Endothelial cell of umbilical vein (primary cell): ENCODE data around the gene CGB8. TPM values are rescaled to one million over a fixed set of nuclear protein-coding genes. Genes with fewer than 3 reads are reported as not detected.

Experiments
- BruUV-seq: library from RNA; stranded (reverse); fragments of 400-500 nt; replicated peaks from 2 replicates; lab custom pipeline; 2021; lab: Mats Ljungman, UMichigan
- CTCF ChIA-PET: fragments of 300-600, 350-600 bp; sonication (Branson Sonifier 250); formaldehyde crosslinking; loops from one replicate; lab custom pipeline; 2021; ENCODE audit warnings: antibody characterized with exemption, inconsistent platforms; lab: Charles Lee
- POLR2A ChIA-PET: fragments of 300-600, 350-600 bp; sonication (Branson Sonifier 250); formaldehyde crosslinking; loops from one replicate; lab custom pipeline; 2021; ENCODE audit warnings: antibody characterized with exemption, inconsistent platforms; lab: Charles Lee
- DNase-seq: peaks from one replicate; pipeline ENCODE4 v3.0.0-alpha.2; 2011; ENCODE audit warnings: low read depth, low spot score
- FAIRE-seq: peaks from 2 replicates; lab custom pipeline; 2011; peaks lifted over from hg19 to GRCh38; lab: Jason Lieb, UNC
- H2AFZ ChIP-seq: 2 replicates; pipeline ENCODE4 v1.6.0; 2012; ENCODE audit warnings: low read depth, low read length, control low read depth, inconsistent platforms
- H3K27ac ChIP-seq: 2 replicates; pipeline ENCODE4 v1.5.1; 2011; ENCODE audit warnings: low read depth, mild to moderate bottlenecking, control low read depth, low read length, moderate library complexity; ENCODE audit not compliant: insufficient read depth
- H3K27me3 ChIP-seq, 2 experiments: 2 replicates each; pipeline versions ENCODE4 v1.6.0 to v1.6.1; 2011; ENCODE audit warnings: low read length in 2 of 2, mixed read lengths in 1 of 2; ENCODE audit not compliant: control insufficient read depth in 2 of 2, insufficient read depth in 2 of 2
- H3K36me3 ChIP-seq, 2 experiments: 2 replicates in 1 of 2; 3 replicates in 1 of 2; pipeline ENCODE4 v1.5.1; 2011; ENCODE audit warnings: low read length in 2 of 2, mild to moderate bottlenecking in 1 of 2, moderate library complexity in 1 of 2; ENCODE audit not compliant: control insufficient read depth in 2 of 2, insufficient read depth in 2 of 2; ENCODE audit errors: extremely low read depth in 1 of 2
- H3K4me1 ChIP-seq: 3 replicates; pipeline ENCODE4 v1.5.1; 2011; ENCODE audit warnings: mild to moderate bottlenecking, low read length; ENCODE audit not compliant: control insufficient read depth, insufficient read depth; ENCODE audit errors: extremely low read depth
- H3K4me2 ChIP-seq: 2 replicates; pipeline ENCODE4 v1.6.1; 2011; ENCODE audit warnings: low read length, control low read depth, mixed read lengths; ENCODE audit not compliant: insufficient read depth
- H3K4me3 ChIP-seq, 3 experiments: fragments of 200-600 bp in 1 of 3; sonication (generic), shearing (Covaris generic) in 1 of 3; replicated peaks in 1 of 3; 2 replicates each; pipeline ENCODE4 v1.5.1; 2011 to 2016; ENCODE audit warnings: control low read depth in 3 of 3, low read length in 3 of 3, mild to moderate bottlenecking in 2 of 3, inconsistent platforms in 1 of 3, low read depth in 1 of 3, moderate library complexity in 1 of 3; ENCODE audit not compliant: insufficient read depth in 1 of 3
- H3K79me2 ChIP-seq: 2 replicates; pipeline ENCODE4 v1.6.0; 2012; ENCODE audit warnings: low read length, inconsistent platforms; ENCODE audit not compliant: control insufficient read depth, insufficient read depth
- H3K9ac ChIP-seq: replicated peaks from 2 replicates; pipeline ENCODE3; 2011; ENCODE audit warnings: low read length, control low read depth; ENCODE audit not compliant: insufficient read depth; ENCODE audit errors: extremely low read depth
- H3K9me1 ChIP-seq: replicated peaks from 3 replicates; pipeline ENCODE4 v1.6.0; 2011; ENCODE audit warnings: mild to moderate bottlenecking, low read length; ENCODE audit not compliant: control insufficient read depth, insufficient read depth; ENCODE audit errors: extremely low read depth
- H3K9me3 ChIP-seq: replicated peaks from 2 replicates; pipeline ENCODE4 v1.5.1; 2012; ENCODE audit warnings: low read length, inconsistent platforms; ENCODE audit not compliant: control insufficient read depth, insufficient read depth
- H4K20me1 ChIP-seq: replicated peaks from 2 replicates; pipeline ENCODE3; 2011; ENCODE audit warnings: mild to moderate bottlenecking, low read length; ENCODE audit not compliant: control insufficient read depth, insufficient read depth; ENCODE audit errors: extremely low read depth
- EZH2 ChIP-seq: IDR thresholded peaks from 2 replicates; pipeline ENCODE4 v1.6.1; 2012; ENCODE audit warnings: borderline replicate concordance, low read depth, mild to moderate bottlenecking, moderate library complexity, low read length, inconsistent platforms; ENCODE audit not compliant: severe bottlenecking
- FOS ChIP-seq: IDR thresholded peaks from 2 replicates; pipeline ENCODE4 v1.6.1; 2011; ENCODE audit warnings: mild to moderate bottlenecking, low read length, moderate library complexity, borderline replicate concordance; ENCODE audit not compliant: insufficient read depth
- GATA2 ChIP-seq: IDR thresholded peaks from 2 replicates; pipeline ENCODE4 v1.7.0; 2011; ENCODE audit warnings: low read depth, mild to moderate bottlenecking, moderate library complexity, mixed read lengths, low read length; ENCODE audit not compliant: insufficient read length, insufficient read depth
- JUN ChIP-seq: IDR thresholded peaks from 2 replicates; pipeline ENCODE4 v1.6.1; 2011; ENCODE audit warnings: borderline replicate concordance, low read depth; ENCODE audit not compliant: insufficient read length, insufficient read depth
- MYC ChIP-seq: IDR thresholded peaks from one replicate; pipeline ENCODE4 v1.6.1; 2011; ENCODE audit warnings: mild to moderate bottlenecking, low read depth, low read length
- POLR2A ChIP-seq: IDR thresholded peaks from 2 replicates; pipeline ENCODE4 v1.6.1; 2012; ENCODE audit warnings: low read depth, mild to moderate bottlenecking, control low read depth, low read length
- POLR2AphosphoS5 ChIP-seq: IDR thresholded peaks from 2 replicates; pipeline ENCODE4 v1.6.1; 2012; ENCODE audit warnings: low read depth, mild to moderate bottlenecking, control low read depth, low read length, moderate library complexity; ENCODE audit not compliant: insufficient read depth
- dilution Hi-C: fragments of 300-500 bp; cut with MboI; formaldehyde crosslinking; loops from one replicate; pipeline ENCODE4 v1.15.0; 2019; ENCODE audit warnings: low sequenced_read_pairs; ENCODE audit not compliant: extremely low pct_ligation_motif_present
- intact Hi-C: fragments of 100-400 bp; cut with micrococcal nuclease; formaldehyde crosslinking; loops from one replicate; pipeline ENCODE4 v1.10.0; 2022
- polyA plus RNA-seq, 4 experiments: library from polyadenylated mRNA; depleted of rRNA in 3 of 4; stranded (reverse) in 3 of 4; unstranded in 1 of 4; fragments of >200 nt; gene quantifications; 2 replicates each; pipeline versions ENCODE4 v1.2.1 to v1.2.3, GENCODE V29; 2011 to 2012; ENCODE audit warnings: missing spikeins in 1 of 4
- total RNA-seq: library from RNA; stranded (reverse); gene quantifications from 2 replicates; pipeline ENCODE4 v1.2.3, GENCODE V29; 2021
- TF ChIP-seq, protein P1 (sequence below), 2 donors: IDR thresholded peaks; 1 replicate in 1 of 2; 2 replicates in 1 of 2; pipeline ENCODE4 v1.5.1; 2011; ENCODE audit warnings: low read length in 2 of 2, mild to moderate bottlenecking in 2 of 2, moderate library complexity in 2 of 2, control low read depth in 1 of 2, inconsistent platforms in 1 of 2, low read depth in 1 of 2; ENCODE audit not compliant: insufficient read depth in 1 of 2; ENCODE audit errors: extremely low read depth in 1 of 2
- TF ChIP-seq, protein P2 (sequence below): IDR thresholded peaks from 2 replicates; pipeline ENCODE4 v1.6.1; 2011; ENCODE audit not compliant: insufficient read depth, insufficient read length

CGB8 gene
- total and polyA plus RNA-seq, 2 donors (not counting 3 experiments of a cell fraction or from before 2014, with no cell fraction given), result not detected

GRCh38 chr19:49085020-49085867, 36.3 kb upstream of the CGB8 start, which contains the start of gene SNRNP70:
SNRNP70 (plus strand) TSS chr19:49085451; CDS start chr19:49086415, 964 bp downstream.
- Histone ChIP-seq H3K36me3 (peaks cover 0 to 19% of the 10 kb centered on the region in 2 experiments), H2AFZ (peak within 1 kb of the TSS; percentile 80), H3K9ac (peak within 1 kb of the TSS; percentile 97), H3K4me2 (peak within 1 kb of the TSS; percentile 85), H3K27me3 (peaks cover 2 to 3% of the 10 kb centered on the region in 2 experiments), H4K20me1 (peaks cover 2% of the 10 kb centered on the region), H3K9me1 (no peaks in the 10 kb centered on the region), H3K79me2 (peaks cover 41% of the 10 kb centered on the region), H3K27ac (peak within 1 kb of the TSS; percentile 73), H3K4me1 (peaks cover 14% of the 10 kb centered on the region), H3K4me3 (peak within 1 kb of the TSS; percentile 75 to 93 (median 89)), H3K9me3 (no peaks in the 10 kb centered on the region)
- DNase-seq (peak; percentile 99), FAIRE-seq (peak; percentile 100)
- TSS peak; percentile 31 for BruUV-seq
- intact Hi-C loops, result loop anchor here (1.0 to 5.0 kb wide), 2 partner anchors 42 to 92 kb away; partner anchors contain the start of genes GYS1 and RUVBL2
- TF ChIP-seq JUN (no peak), GATA2 (no peak), POLR2AphosphoS5 (peak; percentile 97), FOS (no peak), EZH2 (no peak), MYC (peak; percentile 22), POLR2A (peak; percentile 95)
- TF ChIP-seq, protein P1, sequence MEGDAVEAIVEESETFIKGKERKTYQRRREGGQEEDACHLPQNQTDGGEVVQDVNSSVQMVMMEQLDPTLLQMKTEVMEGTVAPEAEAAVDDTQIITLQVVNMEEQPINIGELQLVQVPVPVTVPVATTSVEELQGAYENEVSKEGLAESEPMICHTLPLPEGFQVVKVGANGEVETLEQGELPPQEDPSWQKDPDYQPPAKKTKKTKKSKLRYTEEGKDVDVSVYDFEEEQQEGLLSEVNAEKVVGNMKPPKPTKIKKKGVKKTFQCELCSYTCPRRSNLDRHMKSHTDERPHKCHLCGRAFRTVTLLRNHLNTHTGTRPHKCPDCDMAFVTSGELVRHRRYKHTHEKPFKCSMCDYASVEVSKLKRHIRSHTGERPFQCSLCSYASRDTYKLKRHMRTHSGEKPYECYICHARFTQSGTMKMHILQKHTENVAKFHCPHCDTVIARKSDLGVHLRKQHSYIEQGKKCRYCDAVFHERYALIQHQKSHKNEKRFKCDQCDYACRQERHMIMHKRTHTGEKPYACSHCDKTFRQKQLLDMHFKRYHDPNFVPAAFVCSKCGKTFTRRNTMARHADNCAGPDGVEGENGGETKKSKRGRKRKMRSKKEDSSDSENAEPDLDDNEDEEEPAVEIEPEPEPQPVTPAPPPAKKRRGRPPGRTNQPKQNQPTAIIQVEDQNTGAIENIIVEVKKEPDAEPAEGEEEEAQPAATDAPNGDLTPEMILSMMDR (IDR thresholded peaks at IDR 0.05; ENCODE audit: extremely low read depth in 1 of 2, insufficient read depth in 1 of 2, low read depth in 1 of 2, low read length in 2 of 2), result no peak
- TF ChIP-seq, protein P2, sequence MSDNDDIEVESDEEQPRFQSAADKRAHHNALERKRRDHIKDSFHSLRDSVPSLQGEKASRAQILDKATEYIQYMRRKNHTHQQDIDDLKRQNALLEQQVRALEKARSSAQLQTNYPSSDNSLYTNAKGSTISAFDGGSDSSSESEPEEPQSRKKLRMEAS, result no peak
- ChIA-PET POLR2A (no interaction called here), CTCF (interaction anchor here (0.7 kb wide), 1 partner anchor 13 kb away, joined by 5 read pairs; no protein-coding TSS in a partner anchor)
- dilution Hi-C loops, result no loop called here
